Dendritic cell treated with granulocyte-macrophage colony-stimulating factor and Interleukin-4, amounts not matched to agents 40 ng/mL and 50 ng/mL, for 4 days (primary cell): Measurements from ENCODE around the gene BHLHA15.
"Not testable (repeated sequence)": the region's sequence is repeated elsewhere in the genome, so short reads cannot be mapped to it uniquely, and the experiment has no call there.

Source experiments
- H3K27ac Mint-ChIP-seq: one replicate; pipeline ENCODE4 v1.8.0; 2022; ENCODE audit warnings: mild to moderate bottlenecking, mixed read lengths
- H3K27me3 Mint-ChIP-seq: one replicate; pipeline ENCODE4 v1.8.0; 2022; ENCODE audit warnings: mild to moderate bottlenecking, mixed read lengths
- H3K36me3 Mint-ChIP-seq: one replicate; pipeline ENCODE4 v1.8.0; 2022; ENCODE audit warnings: low read depth, mixed read lengths
- H3K4me1 Mint-ChIP-seq: one replicate; pipeline ENCODE4 v1.8.0; 2022; ENCODE audit warnings: low read depth, mixed read lengths
- H3K4me3 Mint-ChIP-seq: one replicate; pipeline ENCODE4 v1.8.0; 2022; ENCODE audit warnings: mild to moderate bottlenecking, moderate library complexity, mixed read lengths
- H3K9me3 Mint-ChIP-seq: one replicate; pipeline ENCODE4 v1.8.0; 2022; ENCODE audit warnings: mixed read lengths
- intact Hi-C: fragments of 100-400 bp; cut with micrococcal nuclease; formaldehyde crosslinking; loops from one replicate; pipeline ENCODE4 v1.15.0; 2022

Gene BHLHA15

GRCh38 chr7:98210513-98211220 is 572 bp upstream of the BHLHA15 start:
- intact Hi-C loops, result no loop called here
- Mint-ChIP-seq H3K36me3 (peaks cover 33% of the 10 kb centered on the region), H3K9me3 (no peaks in the 10 kb centered on the region), H3K27me3 (peaks cover 36% of the 10 kb centered on the region), H3K4me3 (peak overlapping the region; percentile 17), H3K4me1 (no peaks in the 10 kb centered on the region), H3K27ac (no peak overlapping the region)

- no peak overlapping the region for H3K27ac Mint-ChIP-seq
- peaks cover 33% of the 10 kb centered on the region for H3K36me3 Mint-ChIP-seq
- no peaks in the 10 kb centered on the region for H3K9me3 Mint-ChIP-seq
- intact Hi-C loops, result no loop called here
- H3K27me3 Mint-ChIP-seq, result peaks cover 32% of the 10 kb centered on the region
- H3K4me1 Mint-ChIP-seq, result no peaks in the 10 kb centered on the region
- peak overlapping the region; percentile 40 for H3K4me3 Mint-ChIP-seq
These were observed 665 bp downstream of the BHLHA15 start for GRCh38 chr7:98211676-98212531.

- H3K36me3 Mint-ChIP-seq, result peaks cover 33% of the 10 kb centered on the region
- H3K27me3 Mint-ChIP-seq, result peaks cover 32% of the 10 kb centered on the region
- peaks cover 2% of the 10 kb centered on the region for H3K4me1 Mint-ChIP-seq
- intact Hi-C loops, result no loop called here
- no peak overlapping the region for H3K4me3 Mint-ChIP-seq
- H3K27ac Mint-ChIP-seq, result no peak overlapping the region
- no peaks in the 10 kb centered on the region for H3K9me3 Mint-ChIP-seq
These were observed 1.3 kb downstream of the BHLHA15 start for GRCh38 chr7:98212532-98213041.

DNA sequence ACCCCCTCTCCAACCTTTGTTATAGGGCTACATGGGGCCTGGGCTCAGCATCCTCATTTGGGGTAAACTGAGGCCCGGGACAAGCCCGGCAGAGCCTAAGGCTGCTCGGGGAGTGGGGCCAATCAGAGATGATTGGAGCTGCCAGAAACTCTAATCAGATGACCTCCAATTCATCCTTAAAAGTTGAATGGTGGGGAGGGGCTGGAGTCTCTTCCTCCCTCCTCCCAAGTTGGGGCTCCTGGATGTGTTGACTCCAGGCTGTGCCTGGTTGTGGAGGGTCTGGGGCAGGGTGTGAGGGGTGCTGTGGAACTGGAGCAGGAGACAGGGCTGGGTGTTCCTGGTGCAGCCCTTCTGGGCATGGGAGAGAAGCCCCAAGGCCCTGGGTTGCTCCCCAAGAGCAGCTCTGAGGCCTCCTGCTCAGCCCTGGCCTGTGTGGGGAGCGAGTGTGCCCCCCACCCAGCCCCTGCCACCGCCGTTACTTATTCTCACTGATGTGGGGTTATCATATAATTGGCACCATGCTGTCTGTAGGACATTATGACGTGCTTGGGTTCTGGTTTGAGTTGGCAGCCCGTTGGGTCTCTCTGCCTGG is 2.2 kb downstream of the BHLHA15 start:
- intact Hi-C loops, result no loop called here
- Mint-ChIP-seq H3K9me3 (no peaks in the 10 kb centered on the region), H3K27ac (no peak overlapping the region), H3K4me1 (peaks cover 10% of the 10 kb centered on the region), H3K4me3 (no peak overlapping the region), H3K36me3 (peaks cover 40% of the 10 kb centered on the region), H3K27me3 (peaks cover 32% of the 10 kb centered on the region)

DNA sequence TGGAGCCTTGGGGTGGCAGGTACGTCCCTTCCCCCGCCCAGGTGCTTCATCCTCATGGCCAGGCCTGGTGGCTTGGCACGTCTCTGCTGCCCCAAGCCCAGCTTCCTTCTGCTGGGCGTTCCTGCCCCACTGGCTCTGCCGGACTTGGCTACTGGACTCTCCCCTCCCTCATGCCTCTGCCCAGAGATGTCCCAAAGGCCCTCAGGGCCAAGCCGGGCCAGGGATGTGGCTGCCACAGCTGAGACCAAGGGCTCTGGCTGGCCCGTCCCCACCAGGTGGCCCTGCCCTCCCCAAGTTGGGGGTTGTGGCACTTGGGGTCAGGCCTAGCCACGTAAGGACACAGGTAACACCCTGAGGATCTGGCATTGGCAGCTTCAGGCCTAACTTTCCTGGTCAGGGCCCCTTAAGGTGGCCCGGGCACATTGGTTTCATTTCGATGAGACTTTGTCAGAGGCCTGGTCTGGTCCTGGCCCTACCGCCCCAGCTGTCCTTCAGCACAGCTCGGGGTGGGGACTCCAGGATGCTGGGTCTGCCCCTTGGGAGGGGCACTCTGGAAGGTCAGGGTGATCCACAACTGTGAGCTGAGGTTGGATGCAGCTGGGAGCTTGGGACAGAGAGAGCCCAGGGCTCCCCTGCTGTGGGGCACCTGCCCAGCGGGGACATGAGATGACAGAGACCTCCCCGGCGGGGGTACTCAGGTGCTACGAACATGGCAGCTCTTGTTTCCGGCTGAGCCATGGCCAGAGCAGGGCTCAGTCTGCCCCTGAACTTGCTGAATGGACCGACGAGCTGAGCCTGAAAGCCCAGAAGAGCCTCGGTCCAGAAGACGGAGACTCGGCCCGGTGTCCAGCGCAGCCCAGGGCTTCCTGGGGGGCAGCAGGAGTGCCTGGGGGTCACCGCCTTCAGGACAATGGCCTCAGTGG is 2.9 kb downstream of the BHLHA15 start:
- intact Hi-C loops, result no loop called here
- H3K27ac Mint-ChIP-seq, result no peak overlapping the region

GRCh38 chr7:98214811-98215321 is 3.6 kb downstream of the BHLHA15 start:
- peaks cover 45% of the 10 kb centered on the region for H3K36me3 Mint-ChIP-seq
- intact Hi-C loops, result no loop called here
- no peak overlapping the region for H3K27ac Mint-ChIP-seq
- H3K4me1 Mint-ChIP-seq, result peaks cover 12% of the 10 kb centered on the region
- H3K4me3 Mint-ChIP-seq, result no peak overlapping the region
- H3K27me3 Mint-ChIP-seq, result peaks cover 30% of the 10 kb centered on the region
- H3K9me3 Mint-ChIP-seq, result no peaks in the 10 kb centered on the region

More for the DNA sequence above, 2.9 kb downstream of the BHLHA15 start:
- Mint-ChIP-seq H3K9me3 (no peaks in the 10 kb centered on the region), H3K27me3 (peaks cover 32% of the 10 kb centered on the region), H3K36me3 (peaks cover 41% of the 10 kb centered on the region), H3K4me3 (no peak overlapping the region), H3K4me1 (peaks cover 12% of the 10 kb centered on the region)

GRCh38 chr7:98215561-98216495 is 4.6 kb downstream of the BHLHA15 start:
- Mint-ChIP-seq H3K9me3 (no peaks in the 10 kb centered on the region), H3K36me3 (peaks cover 50% of the 10 kb centered on the region), H3K4me1 (peaks cover 12% of the 10 kb centered on the region), H3K27me3 (peaks cover 22% of the 10 kb centered on the region), H3K4me3 (no peak overlapping the region), H3K27ac (no peak overlapping the region)
- intact Hi-C loops, result no loop called here

DNA sequence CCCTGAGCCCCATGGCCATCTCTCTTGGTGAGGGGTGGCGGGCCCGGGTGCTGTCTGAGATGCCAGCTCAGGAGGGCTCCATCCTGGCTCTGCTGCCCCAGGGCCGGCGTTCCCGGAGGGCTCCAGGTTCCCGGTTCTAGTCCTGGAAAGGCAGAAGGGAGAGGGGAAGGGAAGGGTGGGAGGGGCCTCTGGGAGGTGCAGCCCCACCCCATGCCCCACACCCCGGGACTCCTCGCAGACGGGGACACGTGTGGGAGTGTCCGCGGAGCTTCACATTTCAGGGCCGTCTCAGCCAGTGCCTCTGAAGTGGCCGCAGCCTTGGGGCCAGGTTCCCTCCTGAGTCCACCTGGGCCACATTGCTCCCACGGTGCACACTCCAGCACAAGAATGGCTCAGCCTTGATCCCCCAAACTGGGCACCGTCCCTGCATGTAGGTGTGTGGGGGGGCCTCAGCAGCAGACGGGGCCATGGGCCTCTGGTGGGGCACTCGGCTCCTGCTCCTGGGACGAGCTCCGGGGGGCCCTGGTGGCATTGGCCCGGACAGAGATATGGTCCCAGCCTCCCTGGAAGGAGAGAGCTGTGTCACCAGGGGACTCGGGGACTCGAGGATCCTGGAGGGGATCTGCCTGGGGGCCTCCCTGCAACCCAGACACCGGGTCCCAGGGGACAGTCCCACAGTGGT is 5.8 kb downstream of the BHLHA15 start:
- Mint-ChIP-seq H3K9me3 (no peaks in the 10 kb centered on the region), H3K4me3 (no peak overlapping the region), H3K36me3 (peaks cover 62% of the 10 kb centered on the region), H3K4me1 (peaks cover 12% of the 10 kb centered on the region), H3K27ac (peak overlapping the region; percentile 33), H3K27me3 (peaks cover 13% of the 10 kb centered on the region)
- intact Hi-C loops, result no loop called here

DNA sequence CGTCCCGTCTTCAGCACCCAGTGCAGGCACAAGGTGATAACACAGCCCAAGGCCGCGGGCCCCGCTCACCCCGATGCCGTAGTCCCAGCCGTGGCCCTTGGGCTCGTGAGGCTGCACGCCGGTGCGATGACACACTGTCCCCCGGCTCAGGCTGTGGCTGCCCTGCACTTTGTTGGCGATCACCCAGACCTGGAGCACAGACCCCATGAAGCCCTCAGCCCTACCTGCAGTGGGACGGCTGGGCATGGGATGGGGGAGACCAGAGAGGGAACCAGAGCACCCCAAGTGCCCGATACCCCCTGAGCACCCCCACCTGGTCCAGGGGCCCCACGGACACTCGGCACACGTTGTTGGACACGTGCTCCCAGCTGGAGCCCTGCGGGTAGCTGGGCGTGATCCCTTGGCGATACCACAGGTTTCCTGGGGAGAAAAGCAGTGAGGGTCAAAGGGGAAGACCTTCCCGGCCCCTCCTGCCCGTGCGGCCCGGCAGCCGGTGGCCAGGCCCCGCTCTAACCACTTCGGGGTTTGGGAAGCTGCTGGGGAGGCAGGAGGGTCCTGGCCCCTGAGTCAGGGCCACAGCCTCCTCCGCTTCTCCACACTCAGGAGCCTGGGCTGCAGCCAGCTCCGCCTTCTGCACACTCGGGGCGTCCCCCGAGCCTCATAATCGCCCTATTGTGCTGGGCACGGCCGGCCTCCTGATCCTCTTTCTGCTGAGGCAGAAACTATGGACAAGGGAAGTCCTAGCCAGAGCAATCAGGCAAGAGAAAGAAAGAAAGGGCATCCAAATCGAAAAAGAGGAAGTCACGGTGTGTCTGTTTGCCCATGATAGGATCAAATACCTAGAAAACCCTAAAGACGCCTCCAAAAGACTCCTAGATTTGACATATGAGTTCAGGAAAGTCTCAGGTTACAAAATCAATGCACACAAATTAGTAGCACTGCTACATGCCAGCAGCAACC is 6.7 kb downstream of the BHLHA15 start:
- peak overlapping the region; percentile 33 for H3K27ac Mint-ChIP-seq
- intact Hi-C loops, result no loop called here
- no peaks in the 10 kb centered on the region for H3K9me3 Mint-ChIP-seq
- H3K4me3 Mint-ChIP-seq, result no peak overlapping the region
- peaks cover 7% of the 10 kb centered on the region for H3K27me3 Mint-ChIP-seq
- peaks cover 71% of the 10 kb centered on the region for H3K36me3 Mint-ChIP-seq
- peaks cover 12% of the 10 kb centered on the region for H3K4me1 Mint-ChIP-seq

DNA sequence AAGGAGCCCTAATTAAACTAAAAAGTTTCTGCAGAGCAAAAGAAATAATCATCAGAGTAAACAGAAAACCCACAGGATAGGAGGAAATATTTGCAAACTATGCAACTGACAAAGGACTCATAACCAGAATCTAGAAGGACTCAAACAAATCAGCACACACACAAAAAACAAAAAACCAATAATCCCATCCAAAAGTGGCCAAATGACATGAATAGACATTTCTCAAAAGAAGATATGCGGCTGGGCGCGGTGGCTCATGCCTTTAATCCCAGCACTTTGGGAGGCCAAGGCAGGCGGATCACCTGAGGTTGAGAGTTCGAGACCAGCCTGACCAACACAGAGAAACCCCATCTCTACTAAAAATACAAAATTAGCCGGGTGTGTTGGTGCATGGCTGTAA is 8.1 kb downstream of the BHLHA15 start:
- H3K9me3 Mint-ChIP-seq, H3K4me3 Mint-ChIP-seq, H3K27me3 Mint-ChIP-seq, intact Hi-C loops, H3K27ac Mint-ChIP-seq: not testable (repeated sequence)
- H3K4me1 Mint-ChIP-seq, result peaks cover 12% of the 10 kb centered on the region
- H3K36me3 Mint-ChIP-seq, result peaks cover 85% of the 10 kb centered on the region
